Activated naive CD8-positive, alpha-beta T cell treated with anti-CD3 and anti-CD28 coated beads, Interleukin-2, amount 50 U/mL, for 24 hours (primary cell): ENCODE measurements around the gene NHP2.
A peak's percentile ranks its signal among the peaks of the same experiment; 100 is the strongest.
"Not testable (repeated sequence)": the region's sequence is repeated elsewhere in the genome, so short reads cannot be mapped to it uniquely, and the experiment has no call there.

Experiments
- ATAC-seq: fragments of 150-1000 bp; cut with Tn5 transposase; one replicate; pipeline ENCODE4 v1.10.0; 2021
- DNase-seq: peaks from one replicate; pipeline ENCODE4 v3.0.0; 2021
- H3K27ac Mint-ChIP-seq: one replicate; pipeline ENCODE4 v1.8.0; 2021; ENCODE audit warnings: mild to moderate bottlenecking, mixed read lengths
- H3K27me3 Mint-ChIP-seq: one replicate; pipeline ENCODE4 v1.8.0; 2021; ENCODE audit warnings: mixed read lengths
- H3K36me3 Mint-ChIP-seq: one replicate; pipeline ENCODE4 v1.8.0; 2021; ENCODE audit warnings: low read depth, mixed read lengths
- H3K4me1 Mint-ChIP-seq: one replicate; pipeline ENCODE4 v1.8.0; 2021; ENCODE audit warnings: mixed read lengths
- H3K4me3 Mint-ChIP-seq: one replicate; pipeline ENCODE4 v1.8.0; 2021; ENCODE audit warnings: mild to moderate bottlenecking, moderate library complexity, mixed read lengths
- H3K9me3 Mint-ChIP-seq: one replicate; pipeline ENCODE4 v1.8.0; 2021; ENCODE audit warnings: mixed read lengths

Gene NHP2

DNA sequence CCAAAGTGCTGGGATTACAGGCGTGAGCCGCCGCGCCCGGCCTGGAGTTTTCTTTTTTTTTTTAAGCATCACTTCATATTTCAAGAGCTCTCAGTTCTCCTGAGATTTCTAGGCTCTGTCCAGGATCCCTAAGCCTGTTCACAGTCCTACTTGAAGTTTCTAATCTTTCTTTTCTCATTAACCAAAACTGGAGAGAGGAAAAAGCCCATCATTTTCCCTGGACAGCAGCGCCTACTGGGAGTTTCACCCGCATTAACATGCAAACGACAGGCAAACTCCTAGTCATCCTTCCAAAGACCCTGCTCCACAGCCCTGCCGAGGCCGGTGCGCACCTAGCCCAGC is 23.5 kb downstream of the NHP2 start:
- not testable (repeated sequence) for ATAC-seq, H3K27me3 Mint-ChIP-seq, DNase-seq, H3K9me3 Mint-ChIP-seq
- H3K27ac Mint-ChIP-seq, result peak overlapping the region; percentile 69
- peaks cover 18% of the 10 kb centered on the region for H3K4me1 Mint-ChIP-seq
- peak overlapping the region; percentile 73 for H3K4me3 Mint-ChIP-seq
- H3K36me3 Mint-ChIP-seq, result peaks cover 11% of the 10 kb centered on the region

DNA sequence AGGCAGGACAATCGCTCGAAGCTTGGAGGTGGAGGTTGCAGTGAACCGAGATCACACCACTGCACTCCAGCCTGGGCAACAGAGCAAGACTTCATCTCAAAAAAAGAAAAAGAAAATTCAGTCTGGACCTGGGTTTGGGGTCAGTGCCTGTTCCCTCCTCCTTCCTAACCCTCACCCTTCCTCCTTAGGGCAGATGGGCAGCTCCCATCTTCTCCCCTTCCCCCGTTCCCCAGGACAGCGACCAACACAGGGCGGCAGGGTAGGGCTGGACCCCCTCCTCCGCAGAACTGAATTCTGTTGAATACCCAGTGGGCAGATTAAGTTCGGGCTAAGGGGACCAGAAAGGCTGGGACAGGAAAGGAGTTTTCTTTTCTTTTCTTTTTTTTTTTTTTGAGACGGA is 24.4 kb downstream of the NHP2 start:
- DNase-seq (no peak), ATAC-seq (no peak)
- peaks cover 8% of the 10 kb centered on the region for H3K36me3 Mint-ChIP-seq
- no peaks in the 10 kb centered on the region for H3K27me3 Mint-ChIP-seq
- H3K4me1 Mint-ChIP-seq, result peaks cover 18% of the 10 kb centered on the region
- H3K4me3 Mint-ChIP-seq, result no peak overlapping the region
- H3K9me3 Mint-ChIP-seq, result no peaks in the 10 kb centered on the region
- no peak overlapping the region for H3K27ac Mint-ChIP-seq

DNA sequence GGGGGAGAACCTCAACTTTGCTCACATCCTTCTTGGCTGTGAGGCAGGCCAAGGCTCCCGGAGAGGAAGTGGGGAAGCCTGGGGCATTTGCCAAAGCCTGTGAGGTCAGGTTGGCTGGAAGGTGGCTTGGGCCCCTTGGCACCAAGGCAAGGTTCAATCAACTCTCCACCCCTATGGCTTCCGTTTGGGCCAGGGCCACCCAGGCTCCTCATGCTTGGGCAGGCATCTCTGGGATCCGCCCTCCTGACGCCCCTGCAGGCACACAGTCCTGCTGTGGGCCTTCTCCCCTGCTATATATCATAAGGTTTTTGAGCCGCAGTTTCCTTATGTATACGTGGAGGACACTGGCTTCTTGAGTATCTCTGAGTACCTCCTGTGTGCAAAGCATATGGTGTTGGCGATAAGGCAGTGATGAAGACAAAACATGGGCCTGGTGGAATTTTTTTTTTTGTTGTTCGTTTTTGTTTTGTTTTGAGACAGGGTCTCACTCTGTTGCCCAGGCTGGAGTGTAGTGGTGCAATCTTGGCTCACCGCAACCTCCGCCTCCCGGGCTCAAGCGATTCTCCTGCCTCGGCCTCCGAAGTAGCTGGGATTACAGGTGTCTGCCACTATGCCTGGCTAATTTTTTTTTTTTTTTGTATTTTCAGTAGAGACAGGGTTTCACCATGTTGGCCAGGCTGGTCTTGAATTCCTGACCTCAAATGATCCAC is 26.2 kb downstream of the NHP2 start:
- DNase-seq, H3K27me3 Mint-ChIP-seq, H3K9me3 Mint-ChIP-seq, ATAC-seq, H3K27ac Mint-ChIP-seq, H3K4me3 Mint-ChIP-seq, H3K36me3 Mint-ChIP-seq: not testable (repeated sequence)
- H3K4me1 Mint-ChIP-seq, result peaks cover 17% of the 10 kb centered on the region

DNA sequence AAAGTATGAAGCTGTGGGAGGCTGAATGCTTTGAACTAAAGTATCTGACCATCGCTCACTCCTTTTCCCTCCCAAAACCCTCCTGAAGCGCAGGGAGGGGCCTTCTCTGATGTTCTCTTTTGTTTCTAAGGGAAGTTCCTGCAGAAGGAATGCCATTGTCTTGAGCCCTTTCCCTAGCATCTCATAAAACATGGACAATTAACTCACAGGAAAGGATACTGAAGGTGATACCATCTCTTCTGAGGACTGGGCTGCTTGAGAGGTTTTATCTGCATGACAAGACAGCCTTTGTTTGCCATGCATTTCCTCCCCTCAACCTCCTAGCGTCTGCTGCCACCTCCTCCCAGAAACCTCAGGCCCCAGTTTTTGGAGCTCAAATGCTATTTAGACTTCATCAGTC is 27.1 kb downstream of the NHP2 start:
- no peak overlapping the region for H3K4me3 Mint-ChIP-seq
- no peaks in the 10 kb centered on the region for H3K27me3 Mint-ChIP-seq
- peaks cover under 1% of the 10 kb centered on the region for H3K36me3 Mint-ChIP-seq
- ATAC-seq (no peak), DNase-seq (no peak)
- no peaks in the 10 kb centered on the region for H3K9me3 Mint-ChIP-seq
- H3K27ac Mint-ChIP-seq, result no peak overlapping the region
- peaks cover 11% of the 10 kb centered on the region for H3K4me1 Mint-ChIP-seq

DNA sequence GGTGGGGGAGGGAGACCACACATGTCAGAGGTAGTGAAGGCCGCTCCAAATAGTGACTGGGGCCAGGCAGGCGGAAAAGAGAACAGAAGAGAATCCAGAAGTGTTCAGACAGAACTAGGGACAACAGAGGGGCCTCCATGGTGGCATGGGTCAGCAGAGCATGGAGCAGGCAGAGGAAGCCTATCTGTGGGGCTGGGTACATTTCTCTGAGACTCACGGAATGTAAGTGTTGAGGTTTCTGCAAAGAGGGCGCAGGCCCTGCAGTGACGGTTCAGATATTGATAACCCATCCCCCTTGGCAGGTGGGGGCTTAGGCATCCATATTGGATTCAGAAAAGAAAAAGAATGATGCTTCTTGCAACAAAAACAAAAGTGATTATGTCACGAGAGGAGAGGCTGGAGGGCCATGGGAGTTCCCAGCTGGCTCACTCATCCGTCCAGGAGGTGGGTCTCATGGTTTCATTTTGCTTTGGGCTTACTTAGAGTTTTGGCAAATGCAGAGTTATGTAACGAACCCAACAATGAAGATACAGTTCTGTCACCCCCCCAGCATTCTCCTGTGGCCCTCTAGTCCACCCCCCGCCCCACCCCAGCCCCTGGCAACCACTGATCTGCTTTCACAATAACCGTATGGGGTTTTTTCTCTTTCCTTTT is 28.3 kb downstream of the NHP2 start:
- DNase-seq (no peak), ATAC-seq (no peak)
- H3K9me3 Mint-ChIP-seq, result no peaks in the 10 kb centered on the region
- no peaks in the 10 kb centered on the region for H3K27me3 Mint-ChIP-seq
- no peaks in the 10 kb centered on the region for H3K36me3 Mint-ChIP-seq
- peaks cover 17% of the 10 kb centered on the region for H3K4me1 Mint-ChIP-seq
- H3K4me3 Mint-ChIP-seq, result no peak overlapping the region
- H3K27ac Mint-ChIP-seq, result peak overlapping the region; percentile 37

DNA sequence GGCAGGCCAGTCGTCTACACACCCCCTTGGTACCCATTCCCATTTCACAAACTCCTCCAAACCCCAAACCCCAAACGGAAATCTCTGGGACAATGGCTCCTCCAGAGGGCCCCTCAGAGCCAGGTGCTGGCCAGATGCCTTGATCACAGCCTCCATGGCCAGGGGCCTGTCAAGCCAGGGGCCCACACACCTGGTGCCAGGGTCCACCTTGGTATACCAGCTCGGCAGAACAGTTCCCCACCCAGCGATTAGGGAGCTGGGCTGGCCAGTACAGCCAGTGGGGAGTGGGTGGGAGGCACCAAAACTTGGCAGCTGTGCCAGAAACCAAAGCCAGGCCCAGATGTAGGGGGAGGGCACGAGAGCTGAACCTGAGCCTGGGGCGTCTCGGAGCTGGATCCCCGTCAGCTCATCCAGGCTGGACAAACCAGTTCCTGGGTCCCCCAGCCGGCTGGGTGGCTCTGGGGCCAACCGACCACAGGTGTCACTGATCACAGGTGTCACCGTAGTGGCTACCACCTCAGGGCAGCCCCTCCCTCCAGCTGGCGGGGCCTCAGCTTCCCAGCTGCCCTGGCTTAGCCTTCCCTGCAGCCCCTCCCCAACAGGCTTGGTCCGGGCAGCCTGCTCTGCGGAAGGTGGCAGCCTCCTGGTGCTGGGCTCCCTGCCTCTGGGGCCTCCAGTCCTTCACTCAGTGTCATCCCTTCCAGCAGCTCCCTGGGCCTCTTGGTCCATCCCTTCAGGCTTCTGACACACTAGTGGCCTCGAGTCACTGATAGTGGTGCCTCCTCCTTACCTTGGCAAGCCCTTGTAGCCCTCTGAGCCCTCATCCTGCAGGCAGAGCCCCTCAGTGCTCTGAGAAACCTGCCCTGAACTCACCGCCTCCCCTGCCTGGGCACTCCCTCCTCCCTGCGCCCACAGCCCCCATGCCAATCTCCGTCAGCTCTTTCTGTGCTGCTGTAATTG is 29.4 kb downstream of the NHP2 start:
- no peaks in the 10 kb centered on the region for H3K36me3 Mint-ChIP-seq
- ATAC-seq (no peak), DNase-seq (no peak)
- H3K4me3 Mint-ChIP-seq, result no peak overlapping the region
- H3K27me3 Mint-ChIP-seq, result no peaks in the 10 kb centered on the region
- H3K9me3 Mint-ChIP-seq, result no peaks in the 10 kb centered on the region
- H3K27ac Mint-ChIP-seq, result no peak overlapping the region
- peaks cover 17% of the 10 kb centered on the region for H3K4me1 Mint-ChIP-seq

DNA sequence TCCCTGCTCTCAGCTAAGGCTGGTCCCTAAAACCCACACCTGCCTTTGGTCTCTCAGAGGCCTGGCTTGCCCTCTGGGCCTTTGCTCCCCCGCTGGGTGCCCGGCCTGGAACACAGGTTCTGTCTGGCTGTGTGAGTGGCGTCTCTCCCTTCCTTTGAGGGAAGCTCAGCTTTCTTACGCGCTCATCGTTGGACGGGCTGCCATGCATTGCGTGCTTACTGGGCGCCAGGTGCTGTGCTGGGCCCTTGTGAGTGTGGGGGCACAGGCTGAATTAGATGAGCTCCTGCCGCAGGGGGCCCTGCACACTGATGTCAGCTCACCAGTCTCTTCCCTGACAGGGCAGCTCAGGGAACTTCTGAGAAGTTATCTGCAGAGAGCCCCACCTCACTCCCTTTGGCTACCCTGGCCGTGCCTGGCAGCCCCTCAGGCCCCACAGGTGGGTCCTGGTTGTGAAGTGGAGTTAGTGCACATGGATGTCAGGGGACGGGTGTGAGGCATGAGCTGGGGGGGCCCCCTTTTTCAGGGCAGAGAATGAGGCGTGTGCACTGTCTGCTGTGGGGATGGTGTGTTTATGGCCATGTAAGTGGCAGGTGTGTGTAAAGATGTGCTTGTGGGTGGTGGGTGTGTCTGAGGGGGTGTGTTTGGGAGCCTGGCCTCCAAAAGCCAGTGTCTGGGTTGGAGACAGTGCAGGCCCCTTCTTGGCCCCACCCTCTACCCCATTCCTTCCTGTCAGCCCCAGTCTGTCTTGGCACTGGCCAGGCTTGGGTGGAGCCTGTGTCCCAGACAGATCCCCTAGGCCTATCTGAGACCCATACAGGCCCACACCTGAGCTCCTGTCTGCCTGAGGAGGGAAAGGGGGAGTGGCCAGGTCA is 30.4 kb downstream of the NHP2 start:
- peaks cover 21% of the 10 kb centered on the region for H3K4me1 Mint-ChIP-seq
- ATAC-seq, result no peak
- H3K4me3 Mint-ChIP-seq, result no peak overlapping the region
- H3K27me3 Mint-ChIP-seq, result no peaks in the 10 kb centered on the region
- no peak overlapping the region for H3K27ac Mint-ChIP-seq
- H3K36me3 Mint-ChIP-seq, result no peaks in the 10 kb centered on the region
- DNase-seq, result no peak
- H3K9me3 Mint-ChIP-seq, result no peaks in the 10 kb centered on the region

DNA sequence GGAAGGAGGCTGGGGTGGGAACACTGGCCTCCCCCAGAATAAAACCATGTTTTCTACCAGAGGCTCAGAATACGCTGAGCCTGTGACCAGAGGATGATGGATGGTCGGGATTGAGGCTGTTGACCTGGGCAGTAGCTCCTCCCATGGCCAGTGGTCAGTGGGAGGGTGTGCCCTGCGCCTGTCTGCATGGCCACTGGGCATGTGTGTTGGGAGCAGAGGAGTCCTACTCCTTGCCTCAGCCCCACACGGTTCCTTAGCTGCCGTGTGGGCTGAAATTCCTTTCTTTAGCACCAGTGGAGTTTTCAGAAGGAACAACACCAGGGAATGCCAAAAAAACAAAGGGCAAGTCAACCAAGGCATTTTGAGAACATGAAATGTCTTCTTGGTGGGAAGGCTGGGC is 31.3 kb downstream of the NHP2 start:
- H3K4me3 Mint-ChIP-seq, result no peak overlapping the region
- H3K36me3 Mint-ChIP-seq, result no peaks in the 10 kb centered on the region
- no peaks in the 10 kb centered on the region for H3K27me3 Mint-ChIP-seq
- H3K9me3 Mint-ChIP-seq, result no peaks in the 10 kb centered on the region
- ATAC-seq (no peak), DNase-seq (no peak)
- H3K4me1 Mint-ChIP-seq, result peaks cover 25% of the 10 kb centered on the region
- no peak overlapping the region for H3K27ac Mint-ChIP-seq

DNA sequence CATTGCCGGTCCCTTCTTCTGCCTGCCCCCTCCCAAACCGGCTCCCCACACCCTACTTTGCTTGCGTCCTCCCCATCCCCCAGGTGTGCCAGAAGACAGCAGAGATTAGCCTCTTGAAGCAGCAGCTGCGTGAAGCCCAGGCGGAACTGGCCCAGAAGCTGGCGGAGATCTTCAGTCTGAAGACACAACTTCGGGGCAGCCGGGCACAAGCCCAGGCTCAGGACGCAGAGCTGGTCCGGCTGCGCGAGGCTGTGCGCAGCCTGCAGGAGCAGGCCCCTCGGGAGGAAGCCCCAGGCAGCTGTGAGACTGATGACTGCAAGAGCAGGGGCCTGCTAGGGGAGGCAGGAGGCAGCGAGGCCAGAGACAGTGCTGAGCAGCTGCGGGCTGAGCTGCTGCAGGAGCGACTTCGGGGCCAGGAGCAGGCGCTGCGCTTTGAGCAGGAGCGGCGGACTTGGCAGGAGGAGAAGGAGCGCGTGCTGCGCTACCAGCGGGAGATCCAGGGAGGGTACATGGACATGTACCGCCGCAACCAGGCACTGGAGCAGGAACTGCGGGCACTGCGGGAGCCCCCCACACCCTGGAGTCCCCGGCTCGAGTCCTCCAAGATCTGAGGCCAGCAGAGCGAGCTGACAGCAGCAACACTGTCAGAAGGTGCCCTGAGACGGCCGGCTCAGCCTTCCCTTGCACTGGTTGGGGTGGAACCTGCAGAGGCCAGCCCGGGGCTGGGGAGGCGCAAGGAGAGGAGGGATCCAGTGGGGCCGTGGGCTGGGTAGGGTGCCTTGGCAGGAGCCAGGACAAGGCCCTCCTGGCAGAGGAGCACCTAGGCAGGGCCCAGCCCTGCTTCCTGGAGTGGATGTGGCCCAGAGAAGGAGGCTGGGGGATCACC is 32.1 kb downstream of the NHP2 start:
- DNase-seq (no peak), ATAC-seq (no peak)
- no peaks in the 10 kb centered on the region for H3K9me3 Mint-ChIP-seq
- H3K4me1 Mint-ChIP-seq, result peaks cover 32% of the 10 kb centered on the region
- no peak overlapping the region for H3K4me3 Mint-ChIP-seq
- H3K27ac Mint-ChIP-seq, result no peak overlapping the region
- H3K36me3 Mint-ChIP-seq, result no peaks in the 10 kb centered on the region
- H3K27me3 Mint-ChIP-seq, result no peaks in the 10 kb centered on the region

DNA sequence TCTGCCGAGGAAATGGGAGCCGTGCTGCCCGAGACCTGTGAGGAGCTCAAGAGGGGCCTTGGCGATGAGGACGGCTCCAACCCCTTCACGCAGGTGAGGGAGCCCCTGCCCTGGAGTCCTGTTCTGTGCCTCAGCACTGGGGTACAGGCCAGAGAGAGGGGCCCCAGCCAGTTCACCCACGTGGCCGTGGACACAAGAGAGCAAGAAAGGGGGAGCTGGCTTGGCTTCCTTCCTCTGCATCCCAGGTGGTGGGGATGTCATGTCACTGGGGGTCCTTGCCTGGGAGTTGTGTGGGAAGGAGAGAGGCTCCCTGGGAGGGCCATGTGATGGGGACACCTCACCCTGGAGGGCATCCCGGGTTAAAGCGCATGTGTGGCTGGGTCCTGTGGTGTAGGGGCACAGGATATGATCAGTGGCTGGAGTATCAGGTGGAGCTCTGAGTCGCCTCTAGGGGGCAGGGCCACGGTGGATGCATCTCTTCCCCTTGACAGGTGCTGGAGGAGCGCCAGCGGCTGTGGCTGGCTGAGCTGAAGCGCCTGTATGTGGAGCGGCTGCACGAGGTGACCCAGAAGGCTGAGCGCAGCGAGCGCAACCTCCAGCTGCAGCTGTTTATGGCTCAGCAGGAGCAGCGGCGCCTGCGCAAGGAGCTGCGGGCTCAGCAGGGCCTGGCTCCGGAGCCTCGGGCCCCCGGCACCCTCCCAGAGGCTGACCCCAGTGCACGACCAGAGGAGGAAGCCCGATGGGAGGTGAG is 32.9 kb downstream of the NHP2 start:
- H3K9me3 Mint-ChIP-seq, result no peaks in the 10 kb centered on the region
- H3K4me3 Mint-ChIP-seq, result no peak overlapping the region
- no peaks in the 10 kb centered on the region for H3K27me3 Mint-ChIP-seq
- ATAC-seq (peak; percentile 84), DNase-seq (peak; percentile 81)
- H3K4me1 Mint-ChIP-seq, result peaks cover 41% of the 10 kb centered on the region
- H3K27ac Mint-ChIP-seq, result no peak overlapping the region
- H3K36me3 Mint-ChIP-seq, result no peaks in the 10 kb centered on the region

DNA sequence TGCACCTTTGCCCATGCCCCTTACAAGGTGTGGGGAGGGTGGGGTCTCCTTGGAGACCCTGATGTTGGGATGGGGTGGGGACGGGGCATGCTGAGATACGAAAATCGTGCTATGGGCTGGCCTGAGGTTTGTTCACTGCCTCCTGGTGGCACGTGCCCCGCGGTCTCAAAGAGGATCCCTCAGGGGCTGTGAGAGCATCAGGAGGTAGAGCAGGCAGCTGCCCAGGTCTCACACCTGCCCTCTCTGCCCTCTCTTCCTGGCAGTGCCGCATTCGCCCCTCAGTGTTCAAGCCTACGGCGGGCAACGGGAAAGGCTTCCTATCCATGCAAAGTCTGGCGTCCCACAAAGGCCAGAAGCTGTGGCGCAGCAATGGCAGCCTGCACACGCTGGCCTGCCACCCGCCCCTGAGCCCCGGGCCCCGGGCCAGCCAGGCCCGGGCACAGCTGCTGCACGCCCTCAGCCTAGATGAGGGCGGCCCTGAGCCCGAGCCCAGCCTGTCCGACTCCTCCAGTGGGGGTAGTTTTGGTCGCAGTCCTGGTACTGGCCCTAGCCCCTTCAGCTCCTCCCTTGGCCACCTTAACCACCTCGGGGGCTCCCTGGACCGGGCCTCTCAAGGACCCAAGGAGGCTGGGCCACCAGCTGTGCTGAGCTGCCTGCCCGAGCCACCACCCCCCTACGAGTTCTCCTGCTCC is 33.6 kb downstream of the NHP2 start:
- no peaks in the 10 kb centered on the region for H3K27me3 Mint-ChIP-seq
- DNase-seq, result no peak
- H3K4me3 Mint-ChIP-seq, result no peak overlapping the region
- no peaks in the 10 kb centered on the region for H3K36me3 Mint-ChIP-seq
- H3K4me1 Mint-ChIP-seq, result peaks cover 46% of the 10 kb centered on the region
- no peaks in the 10 kb centered on the region for H3K9me3 Mint-ChIP-seq
- H3K27ac Mint-ChIP-seq, result no peak overlapping the region
- no peak for ATAC-seq

DNA sequence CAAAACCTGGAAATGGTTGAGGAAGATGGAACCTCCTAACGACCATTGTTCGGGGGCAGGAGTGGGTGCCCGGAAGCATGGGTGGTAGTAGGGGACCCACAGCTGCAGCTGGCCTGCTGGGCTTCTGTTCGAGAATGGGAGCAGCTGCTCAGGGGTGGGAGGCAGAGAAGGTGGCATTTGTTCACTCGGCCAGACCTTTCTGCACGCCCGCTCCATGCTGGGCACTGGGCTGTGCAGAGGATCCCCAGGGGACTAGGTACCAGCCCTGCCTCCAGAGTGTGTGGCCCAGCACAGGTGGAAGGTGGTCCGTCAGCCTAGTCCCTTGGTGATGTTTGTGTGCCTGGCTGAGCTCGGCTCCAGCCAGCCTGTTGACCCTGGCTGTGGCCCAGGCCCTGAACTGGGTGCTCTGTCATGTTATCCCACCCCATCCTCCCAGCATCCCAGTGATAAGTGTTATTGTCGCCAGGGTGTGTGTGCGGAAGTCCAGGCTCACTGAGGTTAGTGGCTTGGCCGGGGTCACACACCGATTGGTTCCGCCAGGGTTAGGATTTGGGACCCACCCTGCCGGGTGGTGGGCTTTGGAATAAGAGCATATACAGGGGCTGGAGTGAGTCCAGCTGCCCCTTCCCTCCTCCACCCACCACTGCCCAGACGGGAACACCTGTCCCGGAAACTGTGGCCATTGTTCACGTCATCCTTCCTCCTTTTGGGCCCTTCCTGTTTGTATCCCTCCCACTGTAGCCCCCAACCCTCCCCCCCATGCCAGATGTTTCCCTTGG is 35.6 kb downstream of the NHP2 start:
- peaks cover 53% of the 10 kb centered on the region for H3K4me1 Mint-ChIP-seq
- no peaks in the 10 kb centered on the region for H3K36me3 Mint-ChIP-seq
- no peak for ATAC-seq
- no peak for DNase-seq
- H3K9me3 Mint-ChIP-seq, result no peaks in the 10 kb centered on the region
- no peaks in the 10 kb centered on the region for H3K27me3 Mint-ChIP-seq
- H3K27ac Mint-ChIP-seq, result no peak overlapping the region
- H3K4me3 Mint-ChIP-seq, result no peak overlapping the region
